Measurements from ENCODE around the gene ARHGAP27.

DNA sequence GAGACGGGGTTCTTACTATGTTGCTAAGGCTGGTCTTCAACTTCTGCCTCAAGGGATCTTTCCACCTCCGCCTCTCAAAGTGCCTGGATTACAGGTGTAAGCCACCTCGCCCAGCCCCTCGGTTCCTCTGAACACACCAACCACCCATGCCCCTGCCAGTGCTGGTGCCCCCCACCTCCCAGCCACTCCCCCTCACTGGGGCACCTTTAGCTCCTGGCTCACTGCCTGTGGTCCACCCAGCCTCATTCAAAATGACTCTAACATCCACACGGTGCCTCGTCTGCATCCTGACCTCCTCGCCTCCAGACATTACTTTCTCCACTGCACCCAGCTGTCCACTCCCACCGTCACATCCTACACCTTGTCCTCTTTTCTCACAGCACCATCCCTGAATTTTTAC is 55.3 kb downstream of the ARHGAP27 start:
- no peak for TF ChIP-seq GATA2 (IDR thresholded peaks at IDR 0.05; ENCODE audit: low read depth, low read length)
- no peak for TF ChIP-seq GATA3 (IDR thresholded peaks at IDR 0.05; ENCODE audit: low read depth, low read length)

Data from SH-SY5Y (cell line).